Measurements from ENCODE around the gene SLC34A3. TPM values are rescaled to one million over a fixed set of nuclear protein-coding genes. Genes with fewer than 3 reads are reported as not detected.

SLC34A3 gene
- total RNA-seq, 1 donor from 2014 or later = not detected

DNA sequence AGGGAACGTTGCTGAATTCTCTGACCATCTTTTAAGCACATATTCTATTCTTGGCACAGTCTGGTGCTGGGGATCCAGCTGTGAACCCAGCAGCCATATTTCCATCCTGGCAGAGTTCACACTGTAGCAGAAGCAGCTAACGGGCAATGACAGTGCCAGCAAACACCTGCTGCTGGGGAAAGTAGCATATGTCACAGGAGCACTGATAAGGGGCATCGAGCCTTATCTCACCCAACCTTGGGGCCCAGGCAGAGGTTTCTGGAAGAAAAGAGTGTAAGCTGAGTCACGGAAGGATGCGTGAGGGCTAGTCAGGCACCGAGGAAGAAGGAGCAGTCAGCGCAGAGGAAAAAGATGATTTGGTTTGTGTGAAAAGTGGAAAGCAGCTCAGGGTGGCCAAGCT is 24.1 kb upstream of the SLC34A3 start:
- peak overlapping the region; percentile 100 for H3K4me3 ChIP-seq
- peaks cover 27% of the 10 kb centered on the region for H3F3A ChIP-seq (ENCODE audit: low read depth)
- H3K36me3 Mint-ChIP-seq = peaks cover 12% of the 10 kb centered on the region
- H3K4me1 Mint-ChIP-seq = peaks cover 29% of the 10 kb centered on the region
- no peak overlapping the region for H2AFZ ChIP-seq (replicated peaks)
- H3K9me3 Mint-ChIP-seq = no peaks in the 10 kb centered on the region
- no peak overlapping the region for H3K27ac ChIP-seq
- TF ChIP-seq EZH2 (IDR thresholded peaks at IDR 0.05) = no peak
- no peak for TF ChIP-seq EZH2phosphoT487 (IDR thresholded peaks at IDR 0.05)
- TF ChIP-seq, protein P1, sequence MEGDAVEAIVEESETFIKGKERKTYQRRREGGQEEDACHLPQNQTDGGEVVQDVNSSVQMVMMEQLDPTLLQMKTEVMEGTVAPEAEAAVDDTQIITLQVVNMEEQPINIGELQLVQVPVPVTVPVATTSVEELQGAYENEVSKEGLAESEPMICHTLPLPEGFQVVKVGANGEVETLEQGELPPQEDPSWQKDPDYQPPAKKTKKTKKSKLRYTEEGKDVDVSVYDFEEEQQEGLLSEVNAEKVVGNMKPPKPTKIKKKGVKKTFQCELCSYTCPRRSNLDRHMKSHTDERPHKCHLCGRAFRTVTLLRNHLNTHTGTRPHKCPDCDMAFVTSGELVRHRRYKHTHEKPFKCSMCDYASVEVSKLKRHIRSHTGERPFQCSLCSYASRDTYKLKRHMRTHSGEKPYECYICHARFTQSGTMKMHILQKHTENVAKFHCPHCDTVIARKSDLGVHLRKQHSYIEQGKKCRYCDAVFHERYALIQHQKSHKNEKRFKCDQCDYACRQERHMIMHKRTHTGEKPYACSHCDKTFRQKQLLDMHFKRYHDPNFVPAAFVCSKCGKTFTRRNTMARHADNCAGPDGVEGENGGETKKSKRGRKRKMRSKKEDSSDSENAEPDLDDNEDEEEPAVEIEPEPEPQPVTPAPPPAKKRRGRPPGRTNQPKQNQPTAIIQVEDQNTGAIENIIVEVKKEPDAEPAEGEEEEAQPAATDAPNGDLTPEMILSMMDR (IDR thresholded peaks at IDR 0.05) = no peak
- no peak overlapping the region for H3K27ac Mint-ChIP-seq
- no peaks in the 10 kb centered on the region for H3K27me3 ChIP-seq
- no peaks in the 10 kb centered on the region for H3K36me3 ChIP-seq
- no peaks in the 10 kb centered on the region for H3K9me3 ChIP-seq (ENCODE audit: low read depth)
- peaks cover 17% of the 10 kb centered on the region for H3K27me3 Mint-ChIP-seq (ENCODE audit: insufficient read depth, low read depth)
- H3K79me2 ChIP-seq (ENCODE audit: low read depth) = peaks cover 53% of the 10 kb centered on the region
- peak overlapping the region; percentile 97 for H3K4me3 Mint-ChIP-seq
- H4K20me1 ChIP-seq (ENCODE audit: low read depth) = peaks cover 20% of the 10 kb centered on the region
- peaks cover 18% of the 10 kb centered on the region for H3K4me1 ChIP-seq
- H3K4me2 ChIP-seq = peak overlapping the region; percentile 97
- peak overlapping the region; percentile 97 for H3K9ac ChIP-seq
- DNase-seq (ENCODE audit: low spot score) = no peak

DNA sequence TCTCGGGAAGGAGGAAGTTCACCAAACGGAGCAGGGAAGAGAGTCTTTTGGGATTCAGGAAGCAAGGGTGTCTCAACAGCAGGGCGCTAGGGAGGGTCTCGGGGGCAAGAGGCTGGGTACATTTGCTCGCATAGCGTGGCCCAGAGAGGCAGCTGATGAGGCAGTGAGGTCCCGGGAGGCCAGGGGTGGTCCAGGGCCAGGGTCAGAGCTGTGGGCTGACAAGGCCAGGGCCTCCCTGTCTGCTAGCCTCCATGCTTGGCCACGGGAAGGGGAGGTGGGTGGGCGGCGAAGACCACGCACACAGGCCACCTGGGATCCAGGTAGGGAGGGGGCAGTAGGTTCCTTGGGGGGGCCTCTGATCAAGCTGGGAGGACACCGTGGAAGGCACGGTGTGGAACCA is 19.2 kb upstream of the SLC34A3 start:
- Mint-ChIP-seq H3K36me3 (peaks cover 12% of the 10 kb centered on the region), H3K9me3 (no peaks in the 10 kb centered on the region), H3K4me3 (no peak overlapping the region), H3K27ac (no peak overlapping the region), H3K4me1 (peaks cover 6% of the 10 kb centered on the region), H3K27me3 (ENCODE audit: insufficient read depth, low read depth) (peaks cover 5% of the 10 kb centered on the region)
- Histone ChIP-seq H3K79me2 (ENCODE audit: low read depth) (peaks cover 9% of the 10 kb centered on the region), H3K9ac (no peak overlapping the region), H3K9me3 (ENCODE audit: low read depth) (no peaks in the 10 kb centered on the region), H3K4me3 (no peak overlapping the region), H2AFZ (replicated peaks) (no peak overlapping the region), H4K20me1 (ENCODE audit: low read depth) (no peaks in the 10 kb centered on the region), H3K4me2 (no peak overlapping the region), H3K36me3 (no peaks in the 10 kb centered on the region), H3F3A (ENCODE audit: low read depth) (no peaks in the 10 kb centered on the region), H3K27me3 (no peaks in the 10 kb centered on the region), H3K27ac (no peak overlapping the region), H3K4me1 (peaks cover 3% of the 10 kb centered on the region)
- DNase-seq (ENCODE audit: low spot score) = no peak
- TF ChIP-seq EZH2 (IDR thresholded peaks at IDR 0.05) = no peak

DNA sequence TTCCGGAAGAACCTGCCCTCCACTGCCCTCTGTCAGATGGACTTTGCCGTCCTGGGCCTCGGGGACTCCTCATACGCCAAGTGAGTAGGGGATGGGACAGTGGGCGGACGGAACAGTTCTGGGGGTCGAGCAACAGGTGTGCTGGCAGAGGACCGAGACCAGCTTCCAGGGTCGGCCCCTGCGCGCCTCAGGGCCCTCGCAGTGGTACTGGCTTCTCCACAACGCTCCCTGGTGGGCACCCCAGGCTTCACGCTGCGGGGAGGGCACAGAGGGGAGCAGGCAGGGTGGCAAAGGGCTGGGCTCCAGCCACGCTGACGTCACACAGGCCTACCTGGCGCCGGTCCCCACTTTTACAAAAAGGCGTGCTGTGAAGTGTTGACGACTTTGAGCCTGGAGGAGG is 18.2 kb upstream of the SLC34A3 start:
- no peak overlapping the region for H3K4me2 ChIP-seq
- H3K4me3 Mint-ChIP-seq = no peak overlapping the region
- H3K9me3 ChIP-seq (ENCODE audit: low read depth) = no peaks in the 10 kb centered on the region
- H3K27ac Mint-ChIP-seq = no peak overlapping the region
- H3K4me1 ChIP-seq = no peaks in the 10 kb centered on the region
- no peaks in the 10 kb centered on the region for H3K9me3 Mint-ChIP-seq
- no peaks in the 10 kb centered on the region for H3K36me3 ChIP-seq
- H3K9ac ChIP-seq = no peak overlapping the region
- H4K20me1 ChIP-seq (ENCODE audit: low read depth) = peaks cover 2% of the 10 kb centered on the region
- H3F3A ChIP-seq (ENCODE audit: low read depth) = no peaks in the 10 kb centered on the region
- no peaks in the 10 kb centered on the region for H3K27me3 ChIP-seq
- TF ChIP-seq EZH2phosphoT487 (IDR thresholded peaks at IDR 0.05) (no peak), EZH2 (IDR thresholded peaks at IDR 0.05) (no peak)
- TF ChIP-seq, protein P1 (IDR thresholded peaks at IDR 0.05) = no peak
- H3K27me3 Mint-ChIP-seq (ENCODE audit: insufficient read depth, low read depth) = peaks cover 4% of the 10 kb centered on the region
- H3K4me1 Mint-ChIP-seq = no peaks in the 10 kb centered on the region
- no peak overlapping the region for H3K27ac ChIP-seq
- no peaks in the 10 kb centered on the region for H3K79me2 ChIP-seq (ENCODE audit: low read depth)
- no peak overlapping the region for H3K4me3 ChIP-seq
- H2AFZ ChIP-seq (replicated peaks) = no peak overlapping the region
- no peak for DNase-seq (ENCODE audit: low spot score)
- peaks cover 9% of the 10 kb centered on the region for H3K36me3 Mint-ChIP-seq

DNA sequence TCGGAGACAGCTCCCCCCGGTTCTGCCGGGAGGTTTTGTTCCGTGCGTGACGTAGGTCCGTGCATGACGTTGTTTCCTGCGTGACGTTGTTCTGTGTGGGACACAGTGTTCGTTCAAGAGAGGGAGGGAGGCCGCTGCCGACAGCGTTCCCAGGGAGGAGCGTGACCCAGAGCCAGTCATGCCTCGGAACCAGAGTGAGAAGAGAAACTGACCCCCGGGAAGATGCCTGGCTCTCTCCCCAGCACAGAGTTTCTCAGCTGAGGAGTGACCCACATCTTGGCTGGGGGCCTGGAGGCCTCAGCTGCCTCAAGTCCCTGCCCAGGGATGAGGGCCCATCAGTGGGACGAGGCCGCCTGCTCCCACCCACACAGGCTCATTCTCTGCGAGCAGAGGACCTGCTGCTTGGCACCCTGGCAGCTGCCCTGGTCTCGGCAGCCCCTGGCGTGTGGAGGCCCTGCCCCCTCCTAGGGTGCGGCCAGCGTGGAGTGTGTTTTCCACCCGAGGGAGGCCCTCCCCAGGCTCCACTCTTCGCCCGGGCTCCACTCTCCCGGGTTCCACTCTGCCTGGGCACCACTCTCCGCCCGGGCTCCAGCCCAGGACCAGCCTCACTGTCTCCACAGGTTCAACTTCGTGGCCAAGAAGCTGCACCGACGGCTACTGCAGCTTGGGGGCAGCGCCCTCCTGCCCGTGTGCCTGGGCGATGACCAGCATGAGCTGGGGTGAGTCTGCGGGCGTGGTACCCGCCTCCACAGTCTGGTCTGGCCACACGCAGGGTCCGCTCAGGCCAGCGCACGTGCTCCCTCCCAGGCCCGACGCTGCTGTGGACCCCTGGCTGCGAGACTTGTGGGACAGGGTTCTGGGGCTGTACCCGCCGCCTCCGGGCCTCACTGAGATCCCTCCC is 17.3 kb upstream of the SLC34A3 start:
- Histone ChIP-seq H2AFZ (replicated peaks) (no peak overlapping the region), H3K4me2 (no peak overlapping the region), H3K27me3 (no peaks in the 10 kb centered on the region), H4K20me1 (ENCODE audit: low read depth) (peaks cover 7% of the 10 kb centered on the region), H3K4me1 (no peaks in the 10 kb centered on the region), H3K27ac (no peak overlapping the region), H3F3A (ENCODE audit: low read depth) (no peaks in the 10 kb centered on the region), H3K9ac (no peak overlapping the region), H3K36me3 (no peaks in the 10 kb centered on the region), H3K4me3 (no peak overlapping the region), H3K79me2 (ENCODE audit: low read depth) (no peaks in the 10 kb centered on the region), H3K9me3 (ENCODE audit: low read depth) (no peaks in the 10 kb centered on the region)
- Mint-ChIP-seq H3K4me3 (no peak overlapping the region), H3K36me3 (peaks cover 8% of the 10 kb centered on the region), H3K27me3 (ENCODE audit: insufficient read depth, low read depth) (peaks cover 3% of the 10 kb centered on the region), H3K9me3 (no peaks in the 10 kb centered on the region), H3K27ac (peak overlapping the region; percentile 65), H3K4me1 (no peaks in the 10 kb centered on the region)
- no peak for DNase-seq (ENCODE audit: low spot score)
- TF ChIP-seq EZH2phosphoT487 (IDR thresholded peaks at IDR 0.05) = no peak

All from neural progenitor cell (in vitro differentiated cells).